ENCODE results near the gene ZBTB9.

GRCh38 chr6:33428224-33428965 is 26.0 kb upstream of the ZBTB9 start:
- no peak for TF ChIP-seq POLR2A (IDR thresholded peaks at IDR 0.05; ENCODE audit: low read length)
- no peak for TF ChIP-seq GATA1 (IDR thresholded peaks at IDR 0.05; ENCODE audit: low read depth, low read length)
